RPMI8226 (cell line): ENCODE data around the gene SCAP.
"Not testable (repeated sequence)": the region's sequence is repeated elsewhere in the genome, so short reads cannot be mapped to it uniquely, and the experiment has no call there.

Experiments used
- DNase-seq: peaks from one replicate; pipeline ENCODE4 v3.0.0-alpha.2; 2015

Gene SCAP

DNA sequence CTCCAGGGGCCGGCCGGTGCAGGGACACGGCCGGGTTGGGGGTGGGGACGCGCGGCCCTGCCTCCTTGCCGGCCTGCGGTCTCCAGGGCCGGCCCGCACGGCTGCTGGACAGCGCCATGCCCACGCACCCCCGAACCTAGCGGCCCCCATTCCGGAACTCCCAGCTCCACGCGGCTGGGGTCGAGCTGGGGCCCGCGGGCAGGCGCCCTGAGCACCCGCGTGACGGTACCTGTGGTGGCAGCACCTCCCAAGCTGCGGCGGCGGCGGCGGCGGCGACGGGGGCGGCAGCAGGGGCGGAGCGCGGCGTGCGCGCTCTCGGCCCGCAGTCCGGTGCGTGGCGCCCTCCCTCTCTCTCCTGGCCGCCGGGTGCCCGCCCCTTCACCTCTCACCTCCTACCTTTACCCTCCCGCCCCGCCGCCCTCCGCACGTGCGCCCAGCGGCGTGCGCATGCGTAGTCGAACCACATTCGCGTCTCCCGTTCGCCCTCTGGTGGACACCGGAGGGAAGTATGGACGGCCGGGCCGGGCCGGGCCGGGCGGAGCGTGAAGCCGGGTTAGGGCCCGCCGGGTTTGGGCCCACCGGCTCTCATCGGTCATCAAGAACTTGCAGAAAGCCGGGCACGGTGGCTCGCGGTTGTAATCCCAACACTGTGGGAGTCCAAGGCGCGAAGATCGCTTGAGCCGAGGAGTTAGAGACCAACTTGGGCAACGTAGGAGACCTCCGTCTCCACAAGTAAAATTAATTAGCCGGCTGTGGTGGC is at the start of gene SCAP:
TSS of gene SCAP (minus strand) at position 372 of the 760 bp plus-strand sequence. CDS start 32,948 bp downstream, outside the sequence.
- DNase-seq: peak; percentile 97

- DNase-seq: no peak
Measured at GRCh38 chr3:47523310-47524073, 47.8 kb upstream of the SCAP start.

- DNase-seq: peak; percentile 91
Measured at GRCh38 chr3:47522082-47522987, 46.6 kb upstream of the SCAP start.

- DNase-seq: no peak
Measured at GRCh38 chr3:47520756-47521155, 45.0 kb upstream of the SCAP start.

- no peak for DNase-seq
Measured at GRCh38 chr3:47517937-47518336, 42.2 kb upstream of the SCAP start.

DNA sequence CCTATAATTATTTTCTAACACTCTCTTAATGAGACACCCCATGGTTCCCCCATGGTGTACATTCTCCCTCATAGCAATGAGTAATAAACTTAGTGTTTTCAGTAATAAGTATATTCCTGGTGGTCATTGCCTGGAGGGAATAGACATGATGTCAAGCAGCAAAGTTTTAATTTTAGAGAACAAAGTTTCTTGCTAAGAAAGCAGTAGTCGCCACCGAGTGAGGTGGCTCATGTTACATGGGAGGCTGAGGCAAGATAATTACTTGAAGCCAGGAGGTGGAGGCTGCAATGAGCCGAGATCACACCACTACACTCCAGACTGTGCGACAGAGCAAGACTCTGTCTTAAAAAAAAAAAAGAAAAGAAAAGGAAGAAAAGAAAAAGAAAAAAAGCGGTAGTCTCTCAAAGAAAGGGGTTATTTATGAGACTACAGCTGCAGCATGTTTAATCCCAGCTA is 40.2 kb upstream of the SCAP start:
- DNase-seq: no peak

- no peak for DNase-seq
Measured at GRCh38 chr3:47515100-47515499, 39.4 kb upstream of the SCAP start.

GRCh38 chr3:47513125-47513929 is 37.6 kb upstream of the SCAP start, which contains the start of gene ELP6:
Gene ELP6 (minus strand): TSS chr3:47513712. CDS start chr3:47513590, 122 bp downstream.
- DNase-seq: peak; percentile 97

GRCh38 chr3:47512416-47513124 is 36.8 kb upstream of the SCAP start:
- DNase-seq: peak; percentile 29

GRCh38 chr3:47505267-47505666 is 29.5 kb upstream of the SCAP start:
- not testable (repeated sequence) for DNase-seq

DNA sequence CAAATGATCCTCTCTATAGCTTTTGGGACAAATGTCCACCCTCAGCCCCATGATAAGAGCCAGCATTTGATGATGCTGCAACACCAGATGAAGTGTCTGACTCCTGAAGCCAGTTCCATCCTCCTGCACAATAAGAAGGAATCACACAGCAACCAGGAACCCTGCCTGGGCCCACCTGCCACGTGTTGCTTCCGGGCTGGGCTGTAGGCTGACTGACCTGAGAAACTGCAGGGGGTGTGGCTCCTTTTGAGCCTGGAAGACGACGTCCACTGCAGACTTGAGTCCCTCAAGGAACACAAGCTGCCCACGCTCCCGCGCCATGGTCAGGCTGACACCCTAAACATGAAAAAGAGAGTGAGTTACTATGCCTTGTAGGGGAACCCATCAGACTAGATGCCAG is 28.4 kb upstream of the SCAP start:
- DNase-seq: no peak

DNA sequence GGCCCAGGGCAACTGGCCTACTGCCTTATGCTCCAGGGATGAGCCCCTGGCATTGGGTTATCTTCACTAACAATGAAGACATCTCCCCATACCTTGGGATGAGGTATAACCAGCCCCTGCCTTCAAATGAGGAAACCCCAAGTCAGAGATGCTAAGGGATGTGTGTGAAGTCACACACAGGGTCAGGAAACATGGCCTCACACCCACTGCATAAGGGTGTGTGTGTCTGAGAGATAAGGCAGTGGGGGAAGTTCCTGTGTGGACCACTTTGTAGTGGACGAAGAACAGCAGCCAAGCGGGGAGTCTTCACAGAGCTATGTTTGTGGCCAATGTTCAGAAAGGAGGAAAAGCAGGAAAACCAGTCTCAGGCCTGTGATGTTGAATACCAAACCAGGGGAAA is 27.3 kb upstream of the SCAP start:
- DNase-seq: no peak

DNA sequence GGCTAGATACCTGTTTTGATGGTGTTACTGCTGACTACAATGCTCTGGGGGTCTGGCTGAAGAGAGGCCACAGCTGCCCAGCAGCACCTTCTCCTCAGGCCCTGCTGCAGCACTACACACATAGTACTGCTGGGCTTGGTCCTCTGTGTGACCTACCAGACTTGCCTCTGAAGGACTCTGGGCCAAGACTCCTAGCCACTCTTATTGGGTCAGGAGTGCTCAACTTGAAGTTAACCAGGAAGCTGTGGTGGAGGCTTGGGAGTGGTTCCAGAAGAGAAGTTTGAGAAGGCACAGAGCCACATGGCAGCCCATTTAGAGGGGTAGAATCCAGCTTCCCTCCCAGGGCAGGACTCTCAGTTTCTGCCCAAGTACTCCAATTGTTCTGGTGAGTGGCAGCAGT is 21.2 kb upstream of the SCAP start:
- DNase-seq: no peak

GRCh38 chr3:47495886-47496285 is 20.1 kb upstream of the SCAP start:
- DNase-seq: no peak

DNA sequence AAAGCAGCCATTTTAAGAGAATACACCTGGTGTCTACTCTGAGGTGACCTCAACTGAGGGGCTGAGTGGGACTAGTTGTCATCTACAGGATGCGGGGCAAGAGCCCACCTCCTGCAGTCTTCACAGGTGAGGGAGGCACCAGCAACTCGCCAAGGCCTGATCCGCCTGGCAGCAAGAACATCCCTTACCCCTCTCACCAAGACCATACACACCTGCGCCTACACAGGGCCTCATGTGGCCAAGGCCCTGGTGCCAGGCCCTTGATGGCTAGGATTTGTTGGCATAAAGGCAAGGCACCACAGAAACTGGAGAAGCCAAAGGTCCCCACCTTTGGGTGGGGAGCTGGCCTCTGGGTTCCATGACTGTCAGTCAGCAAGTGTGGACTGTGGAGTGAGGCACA is 19.4 kb upstream of the SCAP start:
- DNase-seq: no peak

- DNase-seq: no peak
Measured at GRCh38 chr3:47491777-47492176, 16.0 kb upstream of the SCAP start.

- no peak for DNase-seq
Measured at GRCh38 chr3:47491186-47491585, 15.4 kb upstream of the SCAP start.

- DNase-seq: no peak
Measured at GRCh38 chr3:47487265-47487664, 11.5 kb upstream of the SCAP start.

GRCh38 chr3:47485812-47486211 is 10.1 kb upstream of the SCAP start:
- no peak for DNase-seq

DNA sequence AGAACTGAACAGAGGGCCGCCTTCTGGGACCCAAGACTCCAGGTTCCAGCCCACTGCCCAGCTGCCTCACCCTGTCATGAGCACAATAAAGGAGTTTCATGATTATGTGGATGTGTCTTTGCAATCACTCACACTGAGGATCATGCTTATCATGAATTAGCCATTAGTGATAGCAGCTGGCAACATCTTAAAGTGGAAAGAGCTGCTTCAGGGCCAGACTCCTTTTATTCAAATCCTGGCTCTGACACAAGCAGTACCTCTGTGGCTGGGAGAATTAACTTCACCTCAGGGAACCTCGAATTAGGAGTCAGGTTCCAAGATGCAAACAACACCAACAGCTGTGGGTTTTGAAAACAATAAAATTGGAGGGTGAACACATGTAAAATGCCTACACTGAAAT is 6.6 kb upstream of the SCAP start:
- no peak for DNase-seq

- not testable (repeated sequence) for DNase-seq
Measured at GRCh38 chr3:47481763-47482162, 6.0 kb upstream of the SCAP start.
